Stimulated activated CD4-positive, alpha-beta T cell treated with anti-CD3 and anti-CD28 coated beads, Interleukin-2, amount 100 ng/mL, for 4 hours (primary cell): Measurements from ENCODE around the gene FREM1.

ENCODE experiments used
- DNase-seq: peaks from one replicate; pipeline ENCODE4 v3.0.0-alpha.2; 2020; ENCODE audit warnings: low read depth

FREM1 gene

DNA sequence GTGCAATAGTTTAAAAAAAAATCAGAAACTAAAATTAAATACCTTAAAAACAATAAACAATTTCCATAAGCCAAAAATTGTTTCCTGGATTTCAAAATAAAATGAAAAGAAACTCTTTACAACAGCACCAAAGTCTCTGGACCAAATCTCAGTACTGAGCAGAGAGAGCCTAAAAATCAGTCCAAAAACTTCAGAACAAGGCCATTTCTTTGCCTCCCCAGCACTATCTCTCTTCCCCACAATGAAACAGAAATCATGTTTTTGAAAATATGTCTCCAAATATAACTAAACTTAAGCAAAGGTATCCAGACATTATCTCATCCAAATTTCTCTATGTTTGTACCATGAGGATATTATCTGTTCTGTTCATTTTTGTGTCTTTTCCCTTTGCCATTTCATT lies 1.0 kb downstream of the FREM1 start:
- no peak for DNase-seq

DNA sequence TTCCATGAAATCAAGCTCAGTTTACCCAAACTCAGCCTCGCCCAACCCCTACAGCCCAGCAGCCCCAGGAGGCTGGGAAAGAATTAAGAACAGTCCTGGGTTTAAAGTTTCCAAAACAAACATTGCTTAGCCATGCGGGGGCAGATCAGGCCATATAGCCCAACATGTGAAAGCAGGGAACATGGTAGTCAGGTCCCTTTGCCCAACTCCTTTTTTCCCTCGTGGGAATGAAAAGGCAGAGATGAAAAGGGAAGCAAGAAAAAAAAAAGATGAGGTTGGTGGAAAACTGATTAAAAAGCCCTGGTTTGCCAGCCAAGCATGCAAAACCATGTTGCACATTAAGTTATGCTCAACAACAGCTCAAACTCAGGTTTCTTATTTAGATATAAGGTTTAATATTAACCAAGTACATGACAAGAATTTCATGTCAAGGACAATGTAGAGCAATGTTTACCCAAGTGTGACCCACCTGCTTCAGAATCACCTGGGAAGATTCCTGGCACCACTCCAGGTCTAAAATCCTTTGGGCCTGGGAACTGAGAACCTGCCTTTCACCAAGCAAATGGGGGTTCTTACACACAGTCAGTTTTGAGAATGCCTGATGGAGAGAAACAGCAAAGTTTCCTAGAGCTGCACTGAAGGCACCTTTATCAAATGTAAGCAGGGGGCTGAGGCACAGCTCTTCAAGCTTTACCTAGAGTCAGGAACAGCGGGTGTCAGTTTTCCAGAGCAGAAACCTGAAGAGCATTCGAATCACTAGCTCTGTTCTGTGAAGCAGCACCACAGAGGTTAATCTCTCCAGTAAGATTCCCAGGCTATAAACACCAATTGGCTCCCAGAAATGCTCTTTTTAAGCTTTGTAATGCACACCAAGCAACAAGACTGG lies 1.7 kb downstream of the FREM1 start:
- DNase-seq = no peak

DNA sequence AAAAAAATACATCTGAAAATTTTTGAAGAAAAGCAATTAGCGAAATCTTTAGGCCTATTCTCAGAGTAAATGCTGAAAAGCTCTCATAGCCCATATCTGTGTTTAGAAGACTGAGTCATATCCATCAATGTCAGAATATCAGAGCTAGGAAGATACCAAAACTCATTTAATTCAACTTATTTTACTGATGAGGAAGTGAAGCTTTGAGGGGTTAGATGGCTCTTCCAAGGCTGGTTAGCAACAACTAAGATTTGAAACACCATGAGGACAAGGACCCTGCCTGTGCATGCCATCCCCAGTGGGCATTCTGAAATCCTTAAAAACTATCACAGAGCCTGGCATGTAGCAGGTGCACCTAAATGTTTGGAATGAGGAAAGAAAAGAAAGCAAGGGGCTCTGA lies 2.5 kb downstream of the FREM1 start:
- DNase-seq = no peak

DNA sequence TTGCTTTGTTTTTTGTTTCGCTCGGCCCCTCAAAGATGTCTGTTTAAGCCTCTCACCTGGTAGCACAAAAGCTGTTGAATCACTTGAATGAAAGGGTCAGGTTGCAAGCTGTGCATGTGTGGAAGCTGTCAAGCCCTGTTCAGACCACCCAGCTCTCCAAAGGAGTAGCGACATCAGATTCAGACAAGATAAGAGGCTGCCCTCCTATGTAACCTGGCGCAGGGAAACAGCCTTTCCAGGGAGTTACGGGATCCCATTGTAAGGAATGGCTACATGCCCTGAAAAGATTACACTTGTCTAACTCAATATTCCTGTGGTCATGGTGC lies 2.9 kb downstream of the FREM1 start:
- DNase-seq = no peak

DNA sequence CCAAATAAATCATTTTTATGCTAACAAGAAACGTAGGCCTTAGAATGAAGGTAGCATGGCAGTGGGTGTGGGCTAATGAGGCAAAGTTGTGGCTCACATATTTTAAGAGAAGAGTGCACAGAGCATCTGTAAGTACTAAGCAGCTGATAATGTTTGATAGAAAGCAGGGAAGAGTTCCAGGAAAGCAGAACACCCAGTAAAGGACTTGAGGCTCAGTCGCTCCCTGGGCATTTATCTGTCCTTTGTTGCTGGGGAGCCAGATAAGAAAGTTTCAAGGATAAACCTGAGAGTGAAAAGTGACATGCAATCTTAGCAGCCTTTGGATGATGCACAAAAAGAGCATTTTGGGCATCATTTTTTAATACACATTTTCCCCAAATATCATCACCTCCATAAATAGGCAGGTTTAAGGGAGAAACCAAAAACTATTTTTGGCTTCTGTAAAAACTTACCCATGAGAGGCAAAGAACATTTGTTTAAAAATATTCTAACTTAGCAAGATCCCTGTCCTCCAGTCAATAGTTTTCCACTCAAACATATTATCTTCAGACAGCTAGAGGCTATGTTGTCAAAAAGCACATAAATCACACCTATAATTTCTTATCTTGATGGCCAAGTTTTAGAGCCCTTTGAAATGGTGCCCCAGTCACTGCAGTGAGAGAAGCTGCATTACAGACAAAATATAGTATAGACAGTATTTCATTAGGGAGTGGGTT lies 3.4 kb downstream of the FREM1 start:
- no peak for DNase-seq

DNA sequence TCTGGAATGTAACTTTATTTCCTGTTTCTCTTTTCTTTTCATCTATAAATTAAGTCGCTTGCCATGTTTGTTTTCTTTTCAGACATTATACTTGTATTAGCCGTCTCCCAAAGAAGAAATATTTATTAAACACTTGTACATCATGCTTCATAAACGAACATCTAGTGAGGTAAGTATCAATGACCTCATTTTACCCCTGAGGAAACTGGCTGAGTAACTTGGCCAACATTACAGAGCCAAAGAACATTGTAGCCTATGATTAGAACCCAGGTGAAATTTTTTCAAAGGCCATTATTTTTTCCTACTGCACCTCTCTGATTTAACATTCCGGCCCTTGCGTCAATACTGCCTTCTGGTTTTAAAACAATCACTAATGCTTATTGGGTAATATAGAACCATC lies 4.2 kb downstream of the FREM1 start:
- no peak for DNase-seq

DNA sequence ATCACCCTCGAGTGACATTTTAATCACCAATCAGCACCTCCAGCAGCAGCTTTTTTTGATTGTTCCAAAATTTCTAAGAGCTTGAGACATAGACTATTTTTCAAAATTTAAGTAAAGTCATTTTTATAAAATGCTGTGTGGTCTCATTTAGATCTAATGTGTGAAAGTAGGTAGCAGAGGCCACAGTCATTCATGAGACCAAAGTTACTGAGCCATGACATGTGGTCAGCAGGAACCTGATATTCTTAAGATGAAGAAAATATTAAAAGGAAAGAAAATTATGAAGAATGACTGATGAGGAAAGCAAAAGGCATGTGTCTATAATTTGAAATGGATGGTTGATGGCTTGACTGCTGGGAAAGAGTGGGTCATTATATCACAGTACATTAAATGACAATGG lies 7.2 kb downstream of the FREM1 start:
- DNase-seq = no peak

DNA sequence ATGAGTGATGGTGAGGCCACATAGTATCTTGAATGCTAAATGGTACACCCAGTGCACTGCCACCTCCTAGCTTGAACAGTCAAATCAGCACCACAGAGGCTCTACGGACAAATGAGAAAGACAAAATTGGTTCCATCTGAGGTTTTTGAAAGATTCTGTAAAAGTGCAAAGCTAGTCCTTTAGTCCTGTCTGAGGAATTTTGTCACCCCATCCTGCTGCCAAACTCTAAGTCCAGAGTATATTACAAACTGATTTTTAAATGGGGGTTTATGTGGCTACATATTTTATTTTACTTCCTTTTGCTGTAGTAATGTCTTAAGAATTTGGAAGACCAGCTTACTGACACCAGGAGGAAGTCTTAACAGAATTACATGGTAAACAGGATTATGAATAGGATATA lies 7.7 kb downstream of the FREM1 start:
- DNase-seq = no peak

DNA sequence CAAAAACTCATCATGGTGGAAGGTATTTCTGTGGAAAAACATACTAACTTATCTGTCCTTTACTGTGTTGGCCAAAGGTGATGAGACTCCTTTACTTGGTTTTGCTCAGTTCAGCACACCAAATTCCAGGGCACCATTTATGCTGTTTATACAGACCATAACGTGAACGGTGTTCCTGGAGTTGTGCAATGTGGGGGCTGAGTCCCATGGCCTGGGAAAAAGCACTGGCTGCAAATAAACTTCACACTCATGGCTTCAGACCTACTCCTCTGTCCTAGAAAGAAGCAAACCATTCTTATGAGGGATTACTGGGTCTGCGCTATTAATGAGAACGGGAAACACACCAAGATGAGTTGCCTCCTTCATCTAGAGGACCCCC lies 10.4 kb downstream of the FREM1 start:
- no peak for DNase-seq

DNA sequence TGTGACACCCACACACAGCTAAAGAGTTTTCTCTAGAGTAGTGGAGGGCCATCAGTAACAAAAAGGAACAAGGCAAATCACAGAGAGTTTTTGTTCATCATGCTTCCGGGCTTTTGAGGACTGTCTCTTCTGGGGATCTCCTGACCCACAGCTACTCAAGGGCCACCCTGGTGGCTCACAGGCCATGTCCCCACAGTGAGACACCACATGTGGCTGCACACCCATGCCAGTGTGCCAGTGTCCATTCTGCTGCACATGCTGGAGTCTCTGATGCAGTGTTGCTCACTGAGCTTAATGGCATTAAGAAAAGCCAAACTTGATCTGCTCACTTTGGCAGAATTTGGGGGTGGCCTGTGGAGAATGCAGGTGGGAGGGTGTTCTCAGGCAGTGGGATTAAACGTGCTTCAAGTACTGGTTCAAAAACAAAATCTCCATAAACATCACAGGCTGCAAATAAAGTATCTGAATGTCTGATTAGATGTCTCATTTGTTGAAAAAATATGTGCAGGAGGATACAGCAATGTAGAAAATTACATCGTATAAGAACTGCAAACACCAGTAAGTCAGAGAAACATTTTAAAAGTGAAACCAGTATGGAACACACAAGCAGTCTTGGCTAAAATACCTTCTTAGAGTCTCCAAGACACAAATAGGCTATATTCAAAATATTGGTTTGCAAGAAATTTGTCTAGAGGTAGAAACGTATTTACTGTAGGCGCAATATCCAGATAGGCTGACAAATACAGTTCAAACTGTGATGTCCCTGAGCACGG lies 11.0 kb downstream of the FREM1 start:
- DNase-seq = no peak

DNA sequence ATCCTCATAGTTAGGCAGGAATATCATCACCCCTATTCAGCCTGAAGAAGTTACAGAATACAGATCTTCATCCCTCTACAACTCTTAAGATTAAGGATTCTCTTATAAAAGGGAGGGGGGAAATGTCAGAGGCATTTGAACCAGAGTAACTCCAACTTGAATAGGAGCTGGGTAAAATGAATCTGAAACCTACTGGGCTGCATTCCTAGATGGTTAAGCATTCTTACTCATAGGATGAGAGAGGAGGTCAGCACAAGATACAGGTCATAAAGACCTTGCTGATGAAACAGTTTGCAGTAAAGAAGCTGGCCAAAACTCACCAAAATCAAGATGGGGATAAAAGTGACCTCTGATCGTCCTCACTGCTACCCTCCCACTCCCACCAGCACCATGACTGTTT lies 14.4 kb downstream of the FREM1 start:
- DNase-seq = no peak

DNA sequence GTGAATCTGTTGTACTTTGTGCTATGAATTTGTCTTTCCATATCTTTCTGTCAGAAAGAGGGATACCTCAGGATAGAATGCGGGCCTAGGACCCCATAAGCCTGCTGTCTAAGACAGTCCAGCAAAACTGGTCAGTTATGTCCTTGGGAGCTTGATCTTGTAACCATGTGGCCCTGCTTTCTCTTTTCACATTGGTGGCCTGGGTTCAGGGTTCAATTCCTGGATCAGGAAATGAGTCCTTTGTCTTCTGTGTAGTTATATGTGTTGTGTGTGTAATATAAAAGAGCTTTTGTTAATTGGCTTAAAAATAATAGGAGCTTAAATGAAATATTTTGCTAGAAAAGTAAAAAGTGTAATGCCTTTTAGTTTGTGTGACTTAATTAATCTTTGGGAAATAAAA lies 16.9 kb downstream of the FREM1 start:
- no peak for DNase-seq

DNA sequence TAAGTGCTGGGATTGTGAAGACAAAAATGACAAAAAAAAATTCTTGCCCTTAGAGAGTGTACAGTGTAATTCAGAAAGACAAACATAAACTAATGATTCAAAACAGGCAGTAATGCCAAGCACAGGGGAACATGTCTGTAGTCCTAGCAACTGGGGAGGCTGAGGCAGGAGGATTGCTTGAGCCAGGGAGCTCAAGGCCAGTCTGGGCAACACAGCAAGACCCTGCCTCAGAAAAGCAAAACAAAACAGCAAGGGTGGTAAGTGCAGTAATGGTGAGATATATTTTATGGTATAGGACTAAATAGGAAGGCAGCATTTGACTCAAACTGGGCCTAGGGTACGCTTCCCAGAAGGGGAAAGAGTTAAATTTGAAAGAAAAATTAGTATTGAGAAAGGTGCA lies 18.9 kb downstream of the FREM1 start:
- no peak for DNase-seq

DNA sequence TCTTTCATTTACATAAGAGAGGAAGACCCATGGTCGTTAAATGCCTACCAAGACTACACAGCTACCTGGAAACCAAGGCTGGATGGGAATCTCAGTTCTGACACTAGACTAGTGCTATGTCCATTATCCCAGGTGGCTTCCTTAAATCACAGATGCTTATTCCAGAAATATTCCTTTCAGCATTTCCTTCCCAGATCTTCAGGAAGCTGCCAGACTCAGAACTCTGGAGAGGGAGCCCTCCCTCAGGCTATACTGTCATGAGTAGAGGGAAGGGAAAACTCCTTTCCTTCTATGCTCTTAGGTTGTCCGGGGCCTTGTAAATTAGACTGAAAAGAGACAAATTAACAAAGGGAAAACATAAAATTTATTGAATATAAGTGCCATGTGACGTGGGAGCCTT lies 20.8 kb downstream of the FREM1 start:
- DNase-seq = no peak

DNA sequence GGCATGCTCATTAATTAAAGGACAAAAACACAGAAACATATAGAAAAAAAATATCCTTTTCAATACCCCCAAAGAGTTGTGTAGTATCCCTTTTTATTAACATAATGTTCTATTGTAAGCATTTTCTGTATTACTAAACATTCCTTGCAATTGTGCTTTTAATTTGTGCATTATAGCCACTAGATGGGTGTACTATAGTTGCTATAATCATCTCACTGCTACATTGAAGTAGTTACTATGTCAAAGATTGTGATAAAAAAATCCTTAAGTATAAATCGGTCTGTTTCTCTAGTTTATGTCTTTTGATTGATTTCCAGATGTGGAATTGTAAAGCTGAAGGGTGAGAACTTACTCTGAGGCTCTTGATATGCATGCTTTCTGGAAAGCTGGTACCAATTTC lies 21.4 kb downstream of the FREM1 start:
- no peak for DNase-seq

DNA sequence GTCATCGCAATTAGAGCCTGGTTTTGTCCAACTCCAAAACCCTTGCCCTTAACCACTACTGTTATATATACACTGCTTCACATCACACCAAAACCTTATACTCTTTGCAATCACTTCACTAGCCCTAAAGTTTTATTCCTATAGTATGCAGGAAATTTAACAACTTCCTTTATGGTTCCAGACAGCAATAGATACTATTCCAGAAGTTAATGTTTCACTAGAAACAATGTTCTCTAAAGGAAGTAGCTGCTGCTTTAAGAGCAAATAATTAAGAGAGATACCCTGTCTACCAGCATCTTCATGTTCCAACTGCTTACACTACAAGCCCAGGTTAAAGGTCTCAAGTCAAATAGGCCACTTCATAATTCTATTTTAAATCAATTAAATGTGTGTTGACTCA lies 22.0 kb downstream of the FREM1 start:
- no peak for DNase-seq

DNA sequence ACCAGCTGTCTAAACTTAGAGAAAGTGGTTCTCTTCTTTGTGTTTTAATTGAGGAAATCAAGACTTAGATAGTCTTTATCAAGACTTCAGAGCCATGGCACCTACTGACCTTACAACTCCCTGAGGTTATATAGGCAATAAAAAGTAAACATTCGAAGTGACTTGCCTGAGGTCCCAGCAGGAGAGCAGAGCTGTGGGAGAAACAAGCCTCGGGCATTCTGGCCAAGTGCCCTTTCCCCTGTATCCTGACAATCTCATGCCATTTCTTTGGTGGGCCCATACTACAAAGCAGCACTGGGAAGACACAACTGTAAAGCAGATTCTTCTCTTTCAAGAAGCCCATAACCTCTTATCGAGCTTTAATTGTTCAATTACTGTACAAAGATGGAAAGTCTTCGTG lies 23.1 kb downstream of the FREM1 start:
- no peak for DNase-seq

DNA sequence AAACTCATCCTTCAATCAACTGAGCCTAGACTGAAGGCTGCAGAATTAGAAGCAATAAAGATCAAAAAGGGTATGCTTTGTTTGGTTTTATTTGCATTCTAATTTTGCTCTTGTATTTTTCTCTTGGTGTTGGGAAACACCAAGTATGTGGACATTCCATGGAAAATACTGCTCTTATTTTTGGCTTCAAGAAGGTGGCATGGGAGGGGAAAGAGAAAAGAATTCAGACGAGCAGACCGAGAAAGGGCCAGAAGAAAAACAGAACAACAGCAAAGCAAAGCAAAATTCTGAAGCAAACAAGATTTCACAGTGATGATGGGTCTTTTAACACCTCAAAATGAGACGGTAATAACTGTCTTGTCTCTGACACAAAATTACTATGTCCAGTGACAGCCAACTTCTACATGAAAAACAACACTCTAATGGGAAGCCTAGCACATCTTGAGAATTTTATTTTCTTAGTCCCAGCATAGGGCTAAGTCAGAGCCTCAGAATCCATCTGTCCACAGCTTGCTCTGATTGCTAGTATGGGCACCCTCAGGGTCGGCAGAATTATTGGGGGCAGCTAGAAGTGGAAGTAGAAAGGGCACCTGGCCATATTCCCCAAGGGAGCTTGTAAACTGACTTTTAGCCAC lies 26.8 kb downstream of the FREM1 start:
- DNase-seq = no peak

DNA sequence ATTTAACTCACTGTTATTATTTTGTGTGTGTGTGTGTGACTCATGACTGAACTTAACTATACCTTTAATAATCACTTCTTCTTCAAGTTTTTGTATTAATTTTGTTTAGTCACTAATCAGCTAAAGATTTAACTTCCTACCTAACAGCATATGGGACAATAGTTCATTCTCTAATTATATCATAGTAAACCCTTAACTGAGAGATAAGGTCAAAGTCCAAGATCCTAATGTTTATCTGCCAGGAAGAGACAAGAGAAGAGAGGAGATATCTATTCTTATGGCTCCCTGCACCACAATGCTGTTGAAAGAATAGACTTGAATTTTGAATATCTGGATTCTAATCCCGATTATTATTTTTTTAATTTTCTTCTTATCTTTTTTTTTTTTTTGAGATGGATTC lies 28.1 kb downstream of the FREM1 start:
- DNase-seq = no peak

DNA sequence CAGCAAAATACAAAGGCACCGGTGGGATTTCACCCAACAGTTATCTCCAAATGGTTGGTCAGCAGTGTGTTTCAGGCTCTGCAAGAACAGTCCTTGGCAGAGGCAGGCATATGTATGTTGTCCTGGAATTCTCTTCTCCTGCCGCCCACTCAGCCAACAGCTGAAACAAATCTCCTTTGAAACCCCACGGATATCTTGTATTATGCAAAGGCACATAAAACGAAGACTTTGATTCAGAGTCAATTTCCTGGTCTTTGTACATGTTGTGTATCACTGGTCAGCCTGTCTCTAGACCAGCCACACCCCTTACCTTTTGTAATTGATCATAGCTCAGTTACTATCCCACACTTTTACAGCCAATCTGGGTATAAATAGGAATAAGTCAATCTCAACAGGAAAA lies 29.2 kb downstream of the FREM1 start:
- no peak for DNase-seq

DNA sequence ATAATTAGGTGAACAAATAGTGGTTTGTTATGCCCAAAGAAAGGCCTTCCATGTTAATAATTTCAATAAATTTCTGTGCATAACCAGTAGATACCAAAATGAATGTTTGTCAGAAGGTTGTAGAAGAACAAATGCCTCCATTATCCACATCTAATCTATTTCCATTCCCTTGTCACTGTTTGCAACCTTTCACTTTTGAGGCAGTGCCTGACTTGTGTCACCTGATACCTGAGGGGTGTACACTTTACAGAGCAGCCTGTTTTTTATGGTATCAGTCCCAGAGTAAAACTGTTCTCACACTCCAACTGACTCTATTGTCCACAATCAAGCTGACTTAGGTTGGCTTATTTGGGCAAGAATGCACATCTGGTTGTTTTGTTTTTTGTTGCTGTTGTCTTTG lies 40.1 kb downstream of the FREM1 start:
- no peak for DNase-seq

DNA sequence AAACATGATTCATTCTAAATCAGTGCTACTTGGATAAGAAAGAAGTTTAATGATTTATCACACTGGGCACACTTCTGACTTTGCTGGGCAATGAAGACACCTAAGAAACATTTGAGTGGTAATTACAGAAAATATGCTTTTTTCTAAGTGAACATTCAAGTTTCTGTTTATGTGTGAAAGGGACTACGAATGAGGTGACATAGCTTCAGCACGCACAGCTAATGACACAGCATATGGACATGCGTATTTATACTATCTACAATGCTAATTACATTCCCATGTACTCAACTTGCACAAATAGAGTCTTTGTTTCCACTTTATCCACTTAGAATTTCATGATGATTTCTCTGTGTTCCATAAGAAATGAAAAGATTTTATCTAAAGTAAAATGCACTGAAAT lies 40.6 kb downstream of the FREM1 start:
- no peak for DNase-seq
